Measurements from ENCODE around the gene CLN6.

The CLN6 gene

DNA sequence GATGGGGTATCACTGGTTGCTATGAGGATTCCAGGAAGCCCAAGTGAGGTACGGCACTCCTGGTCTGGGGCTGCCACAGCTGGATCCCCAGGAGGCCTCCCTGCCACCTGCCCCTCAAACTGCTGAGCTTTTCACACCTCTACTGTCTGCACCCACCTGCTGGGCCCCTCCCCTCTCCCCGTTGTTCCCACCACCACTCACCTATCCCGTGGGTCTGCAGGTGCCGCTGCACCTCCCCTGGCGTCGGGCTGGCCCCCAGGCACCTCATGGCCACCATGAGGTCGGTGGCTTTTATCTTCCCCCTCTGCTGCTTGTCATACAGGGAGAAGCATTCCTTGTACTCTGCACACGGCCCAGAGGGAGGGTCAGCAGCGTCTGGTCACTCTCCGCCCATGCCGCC, 30.2 kb downstream of the CLN6 start:
- Histone ChIP-seq H3K36me3 (no peaks in the 10 kb centered on the region), H3K27ac (no peak overlapping the region), H3K4me3 (no peak overlapping the region), H3K4me1 (peaks cover 0 to 16% (median 8%) of the 10 kb centered on the region in 4 donors), H3K9me3 (no peaks in the 10 kb centered on the region), H3K27me3 (peaks cover 0 to 2% of the 10 kb centered on the region in 2 donors)
- no peak for TF ChIP-seq CTCF (IDR thresholded peaks at IDR 0.05)
- intact Hi-C loops (cut with DNase I; ENCODE audit: low total_unique reads), result no loop called here
- no peak for DNase-seq

DNA sequence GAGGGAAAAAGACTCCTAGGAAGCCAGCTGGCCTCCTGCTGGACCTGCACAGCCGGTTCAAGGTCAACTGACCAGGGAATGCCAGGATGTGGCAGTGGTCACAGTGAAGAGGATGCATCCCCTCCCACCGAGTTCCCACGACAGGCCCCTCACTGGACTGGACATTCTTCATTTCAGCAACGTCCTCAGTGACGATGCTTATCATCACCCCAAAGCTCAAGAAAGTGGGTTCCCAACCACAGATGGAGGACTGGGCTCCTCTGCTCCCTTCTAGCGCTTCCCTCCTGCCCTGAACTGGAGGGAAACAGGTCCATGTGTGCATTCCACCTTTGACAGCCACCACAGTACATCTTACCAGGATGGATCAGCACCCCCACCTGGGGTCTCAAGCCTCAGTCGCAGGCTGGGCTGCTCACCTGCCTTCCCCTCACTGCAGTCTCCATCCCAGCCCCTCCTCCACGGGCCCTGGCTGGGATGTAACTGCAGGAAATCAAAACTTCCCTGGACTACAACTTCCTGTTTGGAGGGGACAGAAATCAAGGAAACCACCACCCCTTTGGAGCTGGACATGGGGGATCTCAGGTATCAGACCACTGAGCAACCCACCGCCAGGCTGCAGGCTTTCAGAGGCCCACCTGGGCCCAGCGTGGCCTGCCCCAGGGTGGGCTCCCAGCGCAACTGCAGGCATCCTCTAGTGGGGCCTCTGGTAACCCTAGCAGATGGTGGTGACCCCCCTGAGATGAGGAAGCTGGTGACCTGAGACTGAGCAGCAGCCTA, 31.7 kb downstream of the CLN6 start:
- TF ChIP-seq CTCF (IDR thresholded peaks at IDR 0.05), result no peak
- Histone ChIP-seq H3K27me3 (no peaks in the 10 kb centered on the region), H3K4me1 (peaks cover 0 to 16% (median 8%) of the 10 kb centered on the region in 4 donors), H3K36me3 (peaks cover 0 to 7% (median 3%) of the 10 kb centered on the region in 3 donors), H3K27ac (no peak overlapping the region), H3K9me3 (no peaks in the 10 kb centered on the region), H3K4me3 (no peak overlapping the region)
- no peak for DNase-seq
- intact Hi-C loops (cut with DNase I; ENCODE audit: low total_unique reads), result no loop called here

- no peak for DNase-seq
- intact Hi-C loops (cut with DNase I; ENCODE audit: low total_unique reads), result no loop called here
- H3K27ac ChIP-seq, result no peak overlapping the region
- no peak overlapping the region for H3K4me3 ChIP-seq
- H3K27me3 ChIP-seq, result no peaks in the 10 kb centered on the region
- no peak for TF ChIP-seq CTCF (IDR thresholded peaks at IDR 0.05)
- H3K4me1 ChIP-seq, result peaks cover 0 to 16% (median 8%) of the 10 kb centered on the region in 4 donors
- no peaks in the 10 kb centered on the region for H3K9me3 ChIP-seq
- H3K36me3 ChIP-seq, result peaks cover 0 to 13% (median 10%) of the 10 kb centered on the region in 3 donors
Measured at GRCh38 chr15:68197170-68197492, 32.4 kb downstream of the CLN6 start.

DNA sequence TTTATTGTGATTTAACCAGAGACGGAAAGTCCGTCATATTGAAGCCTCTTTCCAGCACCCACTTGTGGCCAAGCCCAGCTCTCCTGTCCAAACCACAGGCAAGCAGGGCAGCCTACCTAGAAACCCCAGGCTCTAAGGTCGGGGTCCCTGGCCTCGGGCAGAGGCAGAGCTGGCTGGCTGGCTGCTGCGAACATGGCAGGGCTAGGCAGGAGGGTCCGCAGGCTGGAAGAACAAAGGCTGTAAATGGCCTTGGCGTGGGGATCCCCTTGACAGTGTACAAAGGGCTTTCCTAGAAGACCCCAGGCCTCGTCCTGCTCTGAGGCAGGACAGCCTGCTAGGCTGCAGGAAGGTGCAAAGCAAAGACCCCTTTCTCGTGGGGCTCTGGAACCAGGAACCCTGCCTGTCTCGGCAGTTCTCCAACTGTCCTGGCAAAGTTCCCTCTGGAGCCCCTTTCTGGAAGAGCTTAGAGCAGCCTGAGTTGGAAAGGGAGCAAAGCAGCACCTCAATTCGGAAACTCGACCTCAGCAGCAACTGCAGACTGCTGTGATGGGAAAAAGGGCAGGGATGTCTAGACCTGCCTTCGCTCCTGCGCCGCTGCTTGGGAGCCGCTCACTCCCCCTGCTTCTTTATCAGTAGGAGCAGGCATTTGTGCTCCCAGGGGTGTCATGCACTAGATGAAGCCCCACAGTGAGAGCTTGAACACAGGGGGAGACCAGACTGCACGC, 32.9 kb downstream of the CLN6 start:
- Histone ChIP-seq H3K27ac (no peak overlapping the region), H3K4me3 (no peak overlapping the region), H3K36me3 (peaks cover 0 to 19% (median 15%) of the 10 kb centered on the region in 3 donors), H3K27me3 (no peaks in the 10 kb centered on the region), H3K9me3 (no peaks in the 10 kb centered on the region), H3K4me1 (peaks cover 0 to 16% (median 8%) of the 10 kb centered on the region in 4 donors)
- no peak for TF ChIP-seq CTCF (IDR thresholded peaks at IDR 0.05)
- DNase-seq, result no peak
- intact Hi-C loops (cut with DNase I; ENCODE audit: low total_unique reads), result no loop called here

GRCh38 chr15:68195336-68196112, 34.0 kb downstream of the CLN6 start:
- no peak overlapping the region for H3K27ac ChIP-seq
- H3K4me1 ChIP-seq, result peaks cover 0 to 13% (median 5%) of the 10 kb centered on the region in 4 donors
- H3K9me3 ChIP-seq, result no peaks in the 10 kb centered on the region
- no peak overlapping the region for H3K4me3 ChIP-seq
- H3K27me3 ChIP-seq, result no peaks in the 10 kb centered on the region
- intact Hi-C loops (cut with DNase I; ENCODE audit: low total_unique reads), result no loop called here
- H3K36me3 ChIP-seq, result peaks cover 0 to 21% (median 18%) of the 10 kb centered on the region in 3 donors
- TF ChIP-seq CTCF (IDR thresholded peaks at IDR 0.05), result no peak
- DNase-seq, result no peak

All from tibial artery (tissue), 4 donors.